ENCODE measurements around the gene PTRH1. TPM values are rescaled to one million over a fixed set of nuclear protein-coding genes. Genes with fewer than 3 reads are reported as not detected.

The PTRH1 gene
- total and polyA plus RNA-seq, 9 donors, result 1.0 to 27.7 (median 11.1) TPM

- Histone ChIP-seq H3K4me1 (ENCODE audit: insufficient read depth) (peaks cover 3% of the 10 kb centered on the region), H3K4me3 (no peak overlapping the region), H3K27ac (no peak overlapping the region), H3K27me3 (no peaks in the 10 kb centered on the region), H3K9me3 (no peaks in the 10 kb centered on the region), H3K36me3 (no peaks in the 10 kb centered on the region)
- TF ChIP-seq EP300 (IDR thresholded peaks at IDR 0.05) (no peak), POLR2A (IDR thresholded peaks at IDR 0.05) (no peak)
- TF ChIP-seq, protein P1, sequence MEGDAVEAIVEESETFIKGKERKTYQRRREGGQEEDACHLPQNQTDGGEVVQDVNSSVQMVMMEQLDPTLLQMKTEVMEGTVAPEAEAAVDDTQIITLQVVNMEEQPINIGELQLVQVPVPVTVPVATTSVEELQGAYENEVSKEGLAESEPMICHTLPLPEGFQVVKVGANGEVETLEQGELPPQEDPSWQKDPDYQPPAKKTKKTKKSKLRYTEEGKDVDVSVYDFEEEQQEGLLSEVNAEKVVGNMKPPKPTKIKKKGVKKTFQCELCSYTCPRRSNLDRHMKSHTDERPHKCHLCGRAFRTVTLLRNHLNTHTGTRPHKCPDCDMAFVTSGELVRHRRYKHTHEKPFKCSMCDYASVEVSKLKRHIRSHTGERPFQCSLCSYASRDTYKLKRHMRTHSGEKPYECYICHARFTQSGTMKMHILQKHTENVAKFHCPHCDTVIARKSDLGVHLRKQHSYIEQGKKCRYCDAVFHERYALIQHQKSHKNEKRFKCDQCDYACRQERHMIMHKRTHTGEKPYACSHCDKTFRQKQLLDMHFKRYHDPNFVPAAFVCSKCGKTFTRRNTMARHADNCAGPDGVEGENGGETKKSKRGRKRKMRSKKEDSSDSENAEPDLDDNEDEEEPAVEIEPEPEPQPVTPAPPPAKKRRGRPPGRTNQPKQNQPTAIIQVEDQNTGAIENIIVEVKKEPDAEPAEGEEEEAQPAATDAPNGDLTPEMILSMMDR (IDR thresholded peaks at IDR 0.05), result no peak
- WGBS, 3 donors, result 86 to 91% (median 91%) methylated on average over 5 of the region's 5 CpGs
- DNase-seq, result no peak
- intact Hi-C loops (cut with DNase I), result loop anchor here in 1 of 4 donors (10.0 kb wide), 1 partner anchor 219 kb away; no protein-coding TSS in a partner anchor
These were observed 8.0 kb upstream of the PTRH1 start for GRCh38 chr9:127723444-127723843.

- DNase-seq, result no peak
- H3K4me1 ChIP-seq (ENCODE audit: insufficient read depth), result peaks cover 3% of the 10 kb centered on the region
- no peaks in the 10 kb centered on the region for H3K27me3 ChIP-seq
- no peak overlapping the region for H3K27ac ChIP-seq
- H3K4me3 ChIP-seq, result no peak overlapping the region
- intact Hi-C loops (cut with DNase I), result loop anchor here in 1 of 4 donors (10.0 kb wide), 1 partner anchor 218 kb away; no protein-coding TSS in a partner anchor
- TF ChIP-seq EP300 (IDR thresholded peaks at IDR 0.05) (no peak), POLR2A (IDR thresholded peaks at IDR 0.05) (no peak)
- TF ChIP-seq, protein P1 (IDR thresholded peaks at IDR 0.05), result no peak
- WGBS, 3 donors, result 94 to 98% (median 96%) methylated on average over 11 to 13 of the region's 13 CpGs
- H3K36me3 ChIP-seq, result no peaks in the 10 kb centered on the region
- H3K9me3 ChIP-seq, result no peaks in the 10 kb centered on the region
These were observed 7.5 kb upstream of the PTRH1 start for GRCh38 chr9:127723013-127723412.

DNA sequence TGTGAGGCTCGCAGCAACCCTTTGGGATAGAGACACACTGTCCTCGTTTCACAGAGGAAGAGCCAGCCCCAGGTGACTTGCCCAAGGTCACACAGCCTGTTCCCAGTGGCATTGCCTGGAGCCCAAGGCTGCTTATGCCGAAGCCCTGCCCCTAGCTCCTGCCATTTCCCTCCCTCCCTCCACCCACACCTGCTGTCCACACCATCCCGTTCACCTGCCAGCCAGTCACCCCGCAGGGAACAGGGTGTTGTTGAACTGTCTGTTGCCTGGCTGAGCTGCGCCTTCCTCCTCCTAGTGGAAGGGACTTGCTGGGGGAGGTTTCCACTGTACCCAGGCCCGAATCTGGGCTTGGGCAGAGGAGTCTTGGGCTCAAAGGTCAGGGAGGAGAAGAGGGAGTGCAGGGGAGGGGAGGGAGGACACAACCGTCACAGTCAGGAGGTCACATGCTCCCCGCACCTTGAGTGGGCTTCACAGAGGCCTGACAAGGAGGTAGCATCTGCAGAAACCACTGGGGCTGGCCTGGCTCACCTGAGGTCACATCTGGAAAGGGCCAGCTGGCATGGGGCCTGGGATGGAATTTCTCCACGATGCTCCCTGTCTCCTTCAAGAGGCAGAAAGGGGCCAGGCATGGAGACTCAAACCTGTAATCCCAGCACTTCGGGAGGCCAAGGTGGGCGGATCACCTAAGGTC is 6.7 kb upstream of the PTRH1 start:
- WGBS, 3 donors, result 72 to 82% (median 72%) methylated on average over 12 of the region's 12 CpGs
- intact Hi-C loops (cut with DNase I), result loop anchor here in 1 of 4 donors (10.0 kb wide), 1 partner anchor 217 kb away; no protein-coding TSS in a partner anchor

DNA sequence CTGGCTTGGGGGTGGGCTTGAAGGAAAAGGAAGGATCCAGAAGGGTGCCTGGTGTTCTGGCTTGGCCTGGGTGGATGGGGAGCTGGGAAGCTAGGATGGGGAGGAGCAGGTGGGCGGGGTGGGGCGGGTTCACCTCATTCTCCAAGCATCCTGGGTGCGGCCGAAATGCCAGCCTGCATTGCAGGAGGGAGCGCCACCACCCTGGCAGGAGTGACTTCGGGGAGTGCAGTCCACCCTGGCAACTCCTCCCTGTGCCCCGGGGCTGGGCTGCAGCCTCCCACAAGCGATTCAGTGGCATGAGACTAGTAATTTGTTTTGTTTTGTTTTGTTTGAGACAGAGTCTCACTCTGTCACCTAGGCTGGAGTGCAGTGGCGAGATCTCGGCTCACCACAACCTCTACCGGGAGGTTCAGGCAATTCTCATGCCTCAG is 5.9 kb upstream of the PTRH1 start:
- intact Hi-C loops (cut with DNase I), result loop anchor here in 1 of 4 donors (10.0 kb wide), 1 partner anchor 217 kb away; no protein-coding TSS in a partner anchor
- 61 to 75% (median 67%) methylated on average over 10 to 11 of the region's 11 CpGs for WGBS, 3 donors

More for the DNA sequence above, 6.7 kb upstream of the PTRH1 start:
- no peaks in the 10 kb centered on the region for H3K36me3 ChIP-seq
- H3K4me3 ChIP-seq, result no peak overlapping the region
- H3K27ac ChIP-seq, result no peak overlapping the region
- no peak for DNase-seq
- no peaks in the 10 kb centered on the region for H3K27me3 ChIP-seq
- TF ChIP-seq, protein P1 (IDR thresholded peaks at IDR 0.05), result no peak
- TF ChIP-seq EP300 (IDR thresholded peaks at IDR 0.05), result no peak
- TF ChIP-seq POLR2A (IDR thresholded peaks at IDR 0.05), result no peak
- H3K9me3 ChIP-seq, result no peaks in the 10 kb centered on the region
- peaks cover 3% of the 10 kb centered on the region for H3K4me1 ChIP-seq (ENCODE audit: insufficient read depth)

More for the DNA sequence above, 5.9 kb upstream of the PTRH1 start:
- Histone ChIP-seq H3K27ac (no peak overlapping the region), H3K4me1 (ENCODE audit: insufficient read depth) (peaks cover 4% of the 10 kb centered on the region), H3K4me3 (no peak overlapping the region), H3K27me3 (no peaks in the 10 kb centered on the region), H3K9me3 (no peaks in the 10 kb centered on the region), H3K36me3 (no peaks in the 10 kb centered on the region)
- TF ChIP-seq POLR2A (IDR thresholded peaks at IDR 0.05) (no peak), EP300 (IDR thresholded peaks at IDR 0.05) (no peak)
- TF ChIP-seq, protein P1 (IDR thresholded peaks at IDR 0.05), result no peak
- no peak for DNase-seq
